KG1 (cell line): ENCODE data around the gene SCN5A.
"Not testable (repeated sequence)": the region's sequence is repeated elsewhere in the genome, so short reads cannot be mapped to it uniquely, and the experiment has no call there.

Experiments used
- DNase-seq: peaks from one replicate; lab custom pipeline; 2025; lab: John Stamatoyannopoulos, UW

SCN5A gene

DNA sequence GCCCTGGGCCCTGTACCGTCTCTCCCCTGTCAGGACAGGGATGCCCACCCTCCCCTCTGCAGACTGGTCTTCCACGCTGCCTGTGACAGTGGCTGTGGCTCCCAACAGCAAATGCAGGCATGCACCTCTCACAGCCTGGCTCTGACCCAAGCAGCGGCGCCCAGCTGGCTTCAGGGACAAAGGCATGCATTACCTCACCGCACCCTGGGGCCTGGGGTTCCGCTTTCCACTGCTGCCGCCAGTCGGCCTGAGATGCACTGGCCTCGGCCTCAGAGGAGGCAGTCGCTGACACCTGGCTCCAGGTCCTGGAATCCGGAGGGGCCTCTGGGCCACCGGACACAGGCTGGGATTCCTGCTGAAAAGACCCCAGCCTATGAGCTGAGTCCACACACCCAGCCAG, 70.3 kb downstream of the SCN5A start:
- DNase-seq = no peak

DNA sequence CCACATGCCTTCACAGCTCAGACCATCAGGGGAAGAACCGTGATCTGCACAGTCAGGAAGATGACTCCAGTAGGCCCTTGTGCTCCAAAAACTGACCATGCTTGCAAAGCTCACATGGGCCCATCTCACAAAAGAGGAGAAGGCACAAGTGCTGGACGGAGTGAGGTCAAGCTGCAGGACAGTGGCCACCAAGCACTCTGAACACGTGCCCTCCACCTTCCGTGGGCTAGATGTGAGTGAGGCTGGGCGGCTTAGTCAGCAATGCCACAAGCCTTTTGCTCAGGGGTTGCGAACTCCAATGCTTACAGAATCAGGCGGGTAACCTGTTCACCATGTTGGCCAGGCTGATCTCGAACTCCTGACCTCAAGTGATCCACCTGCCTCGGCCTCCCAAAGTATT, 70.9 kb downstream of the SCN5A start:
- no peak for DNase-seq

DNA sequence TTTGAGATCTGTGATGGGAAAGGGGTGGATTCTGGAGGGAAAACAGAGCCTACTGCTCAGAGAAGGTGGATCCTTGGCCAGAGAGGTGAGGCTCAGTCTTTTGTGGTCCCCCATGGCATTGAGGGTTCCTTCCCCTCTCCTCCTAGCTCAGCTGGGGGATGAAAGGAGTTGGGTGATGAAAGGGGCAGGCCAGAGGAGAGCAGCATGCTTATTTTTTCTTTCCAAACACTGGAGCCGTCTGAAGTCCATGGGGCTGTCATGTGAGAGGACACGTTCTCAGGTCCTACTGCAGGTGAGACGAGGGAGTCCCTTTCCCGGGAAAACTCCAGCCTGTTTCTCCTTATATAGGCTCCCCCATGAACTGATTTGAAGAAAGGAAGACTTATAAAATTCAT, 71.4 kb downstream of the SCN5A start:
- DNase-seq = no peak

DNA sequence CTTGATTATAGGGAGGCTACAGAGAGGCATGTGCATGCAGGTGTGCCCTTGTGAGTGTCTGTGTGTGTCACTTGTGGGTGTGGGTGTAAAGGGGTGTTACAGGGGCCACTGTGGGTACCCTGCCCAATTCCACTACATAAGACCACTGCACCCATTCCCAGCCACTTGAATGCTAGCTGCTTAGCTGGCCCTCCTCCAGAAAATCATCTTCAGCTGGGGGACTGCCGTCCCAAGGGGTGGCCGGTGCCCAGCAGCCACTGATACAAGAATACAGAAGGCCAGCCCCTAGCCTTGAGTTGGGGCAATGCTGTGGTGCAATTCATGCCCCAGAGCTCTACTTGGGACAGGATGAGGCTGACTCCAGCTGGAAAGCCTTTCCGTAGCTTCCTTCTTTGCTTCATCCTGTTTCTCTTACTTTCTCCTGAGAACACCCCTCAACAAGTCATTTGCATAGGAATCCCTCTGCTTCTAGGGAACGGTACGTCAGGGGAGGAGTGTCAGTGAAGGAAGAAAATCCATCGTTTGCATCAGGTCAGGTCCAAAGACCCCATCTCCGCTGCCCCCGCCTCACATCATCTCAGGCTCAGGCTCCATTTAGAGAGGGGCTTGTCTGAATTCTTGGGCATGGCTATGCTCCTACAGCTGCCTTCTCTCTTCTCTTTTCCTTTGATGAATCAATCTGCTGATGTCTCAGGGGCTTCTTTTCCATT, 72.0 kb downstream of the SCN5A start:
- DNase-seq = no peak

DNA sequence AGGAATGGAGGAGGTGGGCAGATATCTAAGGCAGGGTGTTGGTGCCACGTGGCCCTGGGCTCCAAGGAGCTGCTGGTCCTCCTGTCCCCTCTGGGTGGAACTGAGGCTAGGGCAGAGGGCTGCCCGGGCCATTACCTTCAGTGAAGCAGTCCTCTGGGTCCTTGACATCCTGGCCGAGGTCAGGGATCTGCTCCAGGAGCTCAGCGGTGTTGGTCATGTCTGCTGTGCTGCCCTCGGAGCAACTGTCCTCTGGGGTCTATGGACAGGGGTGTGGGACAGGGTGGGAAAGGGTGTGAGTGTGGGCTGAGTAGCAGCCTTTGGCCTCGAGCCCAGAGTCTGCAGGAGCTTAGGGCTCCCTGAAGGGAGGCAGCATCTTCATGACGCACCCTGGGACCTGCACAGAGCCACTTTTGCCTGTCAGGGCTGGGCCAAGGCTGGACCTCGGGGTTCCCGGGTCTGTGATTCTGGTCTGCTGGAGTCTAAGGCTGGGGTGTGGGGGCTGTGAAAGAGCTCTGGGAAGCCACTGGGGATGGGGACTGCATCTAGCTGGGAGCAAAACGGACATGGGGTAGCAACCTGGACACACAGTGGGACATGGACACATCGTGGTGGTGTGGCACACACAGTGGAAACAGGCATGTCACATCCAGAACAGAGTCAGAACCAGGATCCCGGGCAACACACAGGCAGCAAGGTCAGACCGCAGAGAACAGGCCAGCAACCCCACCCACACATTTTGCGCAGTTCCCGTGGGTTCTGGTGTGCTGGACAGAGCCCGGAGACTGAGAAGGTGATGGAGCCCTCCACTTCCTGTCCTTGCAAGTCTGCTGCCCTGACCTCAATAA, 72.7 kb downstream of the SCN5A start:
- no peak for DNase-seq

DNA sequence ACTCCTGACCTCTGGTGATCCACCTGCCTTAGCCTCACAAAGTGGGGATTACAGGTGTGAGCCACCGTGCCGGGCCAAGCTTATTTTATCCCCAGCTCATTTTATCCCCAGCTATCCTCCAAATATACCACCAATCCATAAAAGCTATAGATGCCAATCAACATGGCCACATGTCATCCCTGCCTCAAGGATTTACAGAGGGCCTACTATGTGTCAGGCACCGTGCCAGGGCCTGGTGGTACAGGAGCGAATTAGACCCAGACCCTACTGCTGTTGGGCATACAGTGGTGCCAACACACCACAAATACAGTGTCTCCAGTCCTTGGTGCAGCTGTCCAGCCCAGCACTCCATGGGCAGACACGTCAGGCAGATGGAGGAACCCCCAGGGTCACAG, 73.4 kb downstream of the SCN5A start:
- no peak for DNase-seq

DNA sequence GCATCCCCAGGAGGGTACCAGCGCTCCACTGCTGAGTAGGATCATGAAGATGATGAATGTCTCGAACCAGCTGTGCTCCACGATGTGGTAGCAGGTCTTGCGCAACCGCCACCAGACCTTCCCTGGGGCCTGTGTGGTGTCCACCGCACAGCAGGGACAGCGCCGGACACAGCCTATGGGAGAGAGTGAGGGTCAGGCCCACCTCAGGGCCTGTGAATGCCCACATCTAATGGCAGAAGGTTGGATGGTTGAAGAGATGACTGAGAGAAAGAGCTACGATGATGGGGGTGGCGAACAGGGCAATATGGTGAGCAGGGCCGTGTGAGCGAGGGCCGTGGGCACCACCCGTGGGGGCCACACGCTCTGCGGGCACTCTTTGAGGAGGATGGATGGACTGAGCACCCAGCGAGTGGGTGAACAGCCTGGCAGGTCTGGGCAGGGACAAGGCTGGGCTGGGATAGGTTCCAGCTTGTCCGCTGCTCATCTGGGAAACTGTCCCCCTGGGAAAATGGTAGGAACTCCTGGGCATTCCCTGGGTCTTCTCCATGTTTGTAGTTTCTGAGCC, 74.1 kb downstream of the SCN5A start:
- no peak for DNase-seq

DNA sequence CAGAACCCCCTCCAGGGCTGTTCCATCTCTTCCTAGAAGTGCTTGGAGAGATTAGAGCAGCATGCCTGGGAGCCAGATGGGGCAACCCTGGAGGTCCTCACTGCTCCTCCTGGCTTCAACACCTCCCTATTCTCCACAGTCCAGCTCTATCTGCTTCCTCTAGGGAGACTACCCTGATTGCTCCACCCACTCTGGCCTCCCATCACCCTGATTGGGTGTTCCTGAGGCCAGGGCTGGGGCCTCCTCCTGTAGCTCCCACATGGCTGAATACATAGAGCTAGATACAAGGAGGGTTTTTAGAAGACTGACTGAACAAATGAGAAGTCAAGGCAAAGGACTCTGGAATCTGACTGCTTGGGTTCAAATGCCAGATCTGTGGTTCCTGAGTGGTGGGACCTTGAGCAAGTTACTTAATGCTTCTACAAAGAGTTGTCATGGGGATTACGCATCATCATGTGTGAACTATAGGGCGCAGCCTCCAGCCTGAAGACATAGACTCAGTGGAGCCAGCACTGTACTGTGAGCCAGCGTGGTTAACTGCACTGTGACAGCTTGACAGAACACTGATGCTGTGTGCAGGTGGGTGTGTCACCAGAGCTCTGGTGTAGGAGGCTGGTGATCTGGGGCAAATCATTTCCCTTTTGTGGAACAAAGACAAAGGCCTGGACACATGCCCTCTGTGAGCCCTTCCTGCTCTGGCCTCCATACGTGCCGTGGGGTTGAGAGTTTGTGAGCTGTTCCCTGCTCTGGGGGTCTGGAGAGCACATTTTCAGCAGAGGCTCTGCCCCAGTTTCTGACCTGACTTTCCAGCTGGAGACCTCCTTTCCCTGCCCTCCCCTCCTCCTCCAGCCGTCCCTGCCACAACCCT, 74.8 kb downstream of the SCN5A start:
- no peak for DNase-seq

DNA sequence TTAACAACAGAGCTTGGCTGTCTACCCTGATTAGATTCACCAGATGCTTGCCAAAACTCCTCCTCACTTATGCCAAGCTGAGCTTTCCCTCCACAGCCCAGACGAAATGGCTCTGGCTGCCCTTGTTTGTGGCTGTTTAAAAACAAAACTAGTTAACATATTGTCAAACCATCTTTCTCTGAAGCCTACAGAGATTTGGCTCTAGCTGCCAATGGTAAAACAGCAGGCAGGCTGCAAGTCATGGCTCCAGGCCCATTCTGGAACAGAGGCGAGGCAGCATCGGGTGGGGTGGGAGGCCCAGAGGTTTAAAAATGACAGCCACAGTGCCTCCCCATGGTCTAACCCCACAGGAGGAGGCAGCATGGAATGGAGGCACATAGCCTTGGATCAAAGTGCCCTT, 75.9 kb downstream of the SCN5A start:
- DNase-seq = no peak

DNA sequence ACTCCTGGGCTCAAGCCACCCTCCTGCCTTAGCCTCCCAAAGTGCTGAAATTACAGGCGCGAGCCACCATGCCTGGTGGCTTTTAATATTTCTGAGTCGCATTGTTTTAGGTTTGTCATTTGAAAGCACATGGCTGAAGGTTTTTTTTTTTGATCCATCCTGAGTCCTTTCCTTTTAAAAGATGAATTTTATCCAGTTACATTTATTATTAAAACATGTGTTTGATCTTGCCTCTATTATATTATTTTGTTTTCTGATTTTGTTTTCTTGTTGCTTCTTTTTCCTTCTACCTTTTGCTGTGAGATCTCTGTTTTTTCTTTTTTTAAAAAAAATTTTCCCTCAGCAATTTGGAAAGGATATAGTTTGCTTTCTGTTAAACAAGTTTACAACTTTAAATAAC, 76.4 kb downstream of the SCN5A start:
- DNase-seq = no peak

DNA sequence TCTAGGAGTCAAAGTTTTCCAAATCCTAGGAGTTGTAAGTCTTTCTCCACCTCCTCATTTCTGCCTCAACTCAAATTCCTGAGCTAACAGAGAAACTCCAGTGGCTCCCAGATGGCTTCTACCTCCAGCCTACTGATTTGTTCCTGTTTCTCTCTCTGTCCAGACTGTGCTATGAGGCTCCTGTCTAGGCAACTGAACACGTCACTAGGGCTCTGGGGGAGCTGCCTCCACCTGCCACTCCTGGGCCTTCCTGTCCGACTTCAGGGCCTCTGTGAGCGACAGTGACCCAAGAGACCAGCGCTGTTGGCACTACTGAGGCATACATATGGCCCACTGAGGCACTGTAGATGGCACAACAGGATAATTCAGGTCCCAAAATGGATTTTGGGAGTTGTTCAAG, 82.0 kb downstream of the SCN5A start:
- no peak for DNase-seq

DNA sequence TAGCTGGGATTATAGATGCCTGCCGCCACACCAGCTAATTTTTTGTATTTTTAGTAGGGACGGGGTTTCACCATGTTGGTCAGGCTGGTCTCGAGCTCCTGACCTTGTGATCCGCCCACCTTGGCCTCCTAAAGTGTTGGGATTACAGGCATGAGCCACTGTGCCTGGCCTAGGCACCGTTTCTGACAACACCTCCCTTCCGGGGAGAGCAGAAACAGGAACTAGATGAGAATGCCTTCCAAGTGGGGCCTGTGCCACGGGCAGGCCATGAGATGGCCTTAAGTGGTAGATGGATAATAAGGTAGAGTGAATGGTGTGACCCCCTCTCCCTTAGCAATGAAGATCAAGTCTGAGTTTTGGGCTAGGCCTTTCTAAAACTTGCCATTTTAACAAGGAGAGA, 82.7 kb downstream of the SCN5A start:
- not testable (repeated sequence) for DNase-seq

DNA sequence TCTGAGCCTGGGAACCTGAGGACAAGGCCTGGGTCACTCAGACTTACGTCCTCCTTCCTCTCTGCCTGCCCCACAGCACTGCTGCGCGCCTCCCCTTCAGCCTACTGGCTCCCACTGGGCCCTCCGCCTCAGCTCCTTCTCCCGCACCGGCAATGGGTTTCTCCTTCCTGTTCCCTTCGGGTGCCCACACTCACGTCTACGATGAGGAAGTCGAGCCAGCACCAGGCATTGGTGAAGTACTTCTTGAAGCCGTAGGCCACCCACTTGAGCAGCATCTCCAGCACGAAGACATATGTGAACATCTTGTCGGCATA, 83.3 kb downstream of the SCN5A start:
- DNase-seq = no peak

DNA sequence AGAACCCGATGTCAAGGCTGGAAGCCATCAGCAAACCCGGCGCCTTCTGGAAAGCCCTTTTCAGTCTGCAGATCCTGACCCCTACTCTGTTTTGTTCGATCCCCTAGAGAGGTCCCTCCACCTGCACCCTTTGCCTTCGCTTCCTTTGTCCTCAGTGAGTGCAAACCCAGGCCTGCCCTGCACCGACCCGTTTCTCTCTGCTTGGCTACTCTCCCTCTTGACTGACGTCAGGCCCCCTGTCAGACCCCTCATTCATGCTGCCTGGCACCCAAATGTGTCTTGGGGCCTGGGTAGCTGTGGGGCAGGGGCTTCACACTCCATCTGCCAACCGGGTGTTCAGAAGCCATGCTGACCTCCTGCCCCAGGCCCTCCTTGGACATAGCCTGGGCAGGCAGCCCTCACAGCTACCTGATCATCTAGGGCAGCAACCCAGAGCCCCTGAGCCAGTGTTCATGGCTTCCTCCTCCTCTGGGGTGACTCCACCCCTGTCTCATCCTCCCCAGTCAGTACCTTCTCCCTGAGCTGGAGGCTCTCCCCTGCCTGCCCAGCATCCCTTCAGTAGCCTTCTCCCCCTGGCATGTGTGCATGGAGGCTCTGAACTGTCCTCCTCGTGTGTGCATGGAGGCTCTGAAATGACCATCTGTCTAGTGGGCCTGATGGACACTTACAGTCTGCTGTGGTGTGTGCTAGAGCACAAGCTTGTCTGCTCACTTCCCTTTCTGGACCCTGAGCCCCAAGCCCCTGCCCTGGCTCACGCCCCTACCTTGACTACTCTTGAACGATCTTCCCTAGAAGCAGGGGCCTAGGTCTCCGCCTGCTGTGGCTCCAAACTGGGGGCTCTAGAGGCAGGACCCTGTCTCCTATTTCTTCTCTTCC, 83.9 kb downstream of the SCN5A start:
- DNase-seq = no peak

DNA sequence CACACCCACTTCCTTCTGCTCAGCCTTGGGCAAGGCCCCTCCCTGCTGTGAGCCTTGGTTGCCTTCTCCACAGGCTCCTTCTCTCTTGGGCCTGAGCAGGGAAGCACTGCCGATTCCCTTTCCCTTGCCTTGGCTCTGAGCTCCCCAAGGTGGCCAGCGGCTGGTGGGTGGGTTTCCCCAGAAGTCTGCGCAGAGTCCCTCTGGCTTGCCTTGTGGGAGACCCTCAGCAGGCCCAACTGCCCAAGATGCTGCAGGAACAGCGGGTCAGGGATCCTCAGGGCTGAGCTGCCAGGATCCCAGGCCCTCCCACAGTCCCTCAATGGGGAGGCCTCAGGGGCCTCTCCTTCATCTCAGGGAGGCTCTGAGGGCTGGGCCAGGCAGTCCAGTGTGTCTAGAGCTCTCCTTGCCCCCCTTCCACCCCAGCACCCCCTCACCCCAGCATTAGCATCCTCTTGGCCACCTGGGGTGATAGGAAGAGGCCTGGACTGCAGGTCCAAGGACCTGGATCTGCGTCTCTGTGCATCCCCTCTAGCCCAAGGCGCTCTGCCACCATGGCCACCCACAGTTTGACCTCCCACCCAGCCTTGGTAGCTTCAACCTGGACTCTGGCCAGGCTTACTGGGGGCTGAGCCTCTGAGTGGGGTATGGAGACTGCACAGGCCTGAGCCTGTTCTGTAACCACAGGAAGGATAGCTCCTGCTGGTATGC, 84.7 kb downstream of the SCN5A start:
- DNase-seq = no peak

DNA sequence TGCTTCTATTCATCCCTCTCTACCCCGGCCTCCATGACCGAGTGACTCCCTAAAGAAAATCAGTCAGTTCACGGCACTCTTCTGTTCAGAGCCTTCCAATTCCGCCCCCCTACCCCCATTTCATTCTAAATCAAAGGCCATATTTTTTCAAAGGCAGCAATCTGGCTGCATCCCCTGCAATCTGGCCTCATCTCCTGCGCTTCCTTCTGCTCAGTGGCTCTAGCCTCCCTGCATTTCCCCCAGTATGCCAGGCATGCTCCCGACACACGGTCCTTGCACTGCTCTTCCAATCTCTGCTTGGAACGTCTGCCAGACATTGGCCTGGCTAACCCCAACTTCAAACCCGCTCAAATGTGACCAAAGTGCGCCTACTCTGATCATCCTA, 85.6 kb downstream of the SCN5A start:
- no peak for DNase-seq

DNA sequence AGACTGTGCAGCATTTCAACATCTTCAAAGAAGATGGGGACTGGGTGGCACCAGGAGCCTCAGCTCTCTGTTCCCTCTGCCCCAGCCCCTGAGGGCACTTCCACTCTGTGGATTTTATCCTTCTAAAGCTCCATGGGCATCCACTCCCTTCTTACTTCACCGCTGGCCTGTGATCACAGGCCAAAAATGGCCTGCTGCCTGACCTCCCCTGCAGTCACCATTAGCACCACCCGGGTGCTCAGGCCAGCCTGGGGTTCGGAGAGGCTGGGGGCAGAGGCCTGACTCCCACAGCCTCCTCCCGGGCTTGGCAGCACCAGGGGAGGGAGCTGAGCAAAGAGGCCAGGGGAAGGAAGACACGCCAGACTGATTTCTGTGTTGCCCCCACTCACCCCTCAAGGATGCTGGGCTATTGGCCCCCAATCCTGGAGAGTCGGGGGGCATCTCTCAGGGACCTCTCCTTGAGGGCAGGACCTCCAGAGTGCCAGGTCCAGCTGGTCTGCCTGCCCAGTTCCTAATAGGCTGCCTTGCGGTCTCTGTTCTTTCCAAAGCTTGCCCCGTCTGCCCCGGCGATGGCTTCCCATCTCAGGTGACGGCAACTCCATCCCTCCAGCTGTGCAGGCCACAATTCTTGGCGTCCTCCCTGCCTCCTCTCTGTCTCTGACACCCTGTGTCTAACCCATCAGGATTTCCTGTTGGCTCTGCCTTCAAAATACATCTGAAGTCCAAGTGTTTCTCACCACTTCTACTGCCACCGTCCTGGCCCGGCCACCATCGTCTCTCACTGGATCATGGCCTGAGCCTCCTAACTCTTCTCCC, 86.2 kb downstream of the SCN5A start:
- no peak for DNase-seq

DNA sequence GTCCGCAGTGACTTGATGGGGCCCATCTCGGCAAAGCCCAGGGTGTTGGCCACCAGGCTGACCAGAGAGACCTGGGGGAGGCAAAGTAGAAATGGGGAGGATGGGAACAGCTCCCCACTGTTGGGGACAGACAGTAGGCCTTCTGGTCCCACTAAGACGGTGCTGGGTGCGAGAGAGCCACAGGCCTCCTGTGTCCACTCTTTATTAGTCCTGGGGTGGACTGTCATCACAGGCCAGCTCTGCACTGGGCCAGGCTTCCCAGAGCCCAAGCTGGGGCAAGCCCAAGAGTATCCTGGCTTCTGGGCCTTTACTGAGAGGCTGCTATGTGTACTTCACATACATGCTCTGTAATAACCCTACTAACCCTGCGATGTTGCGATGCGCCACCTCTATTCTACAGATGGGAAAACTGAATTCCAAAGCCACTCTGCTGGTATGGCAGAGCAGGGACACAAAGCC, 87.0 kb downstream of the SCN5A start:
- no peak for DNase-seq

DNA sequence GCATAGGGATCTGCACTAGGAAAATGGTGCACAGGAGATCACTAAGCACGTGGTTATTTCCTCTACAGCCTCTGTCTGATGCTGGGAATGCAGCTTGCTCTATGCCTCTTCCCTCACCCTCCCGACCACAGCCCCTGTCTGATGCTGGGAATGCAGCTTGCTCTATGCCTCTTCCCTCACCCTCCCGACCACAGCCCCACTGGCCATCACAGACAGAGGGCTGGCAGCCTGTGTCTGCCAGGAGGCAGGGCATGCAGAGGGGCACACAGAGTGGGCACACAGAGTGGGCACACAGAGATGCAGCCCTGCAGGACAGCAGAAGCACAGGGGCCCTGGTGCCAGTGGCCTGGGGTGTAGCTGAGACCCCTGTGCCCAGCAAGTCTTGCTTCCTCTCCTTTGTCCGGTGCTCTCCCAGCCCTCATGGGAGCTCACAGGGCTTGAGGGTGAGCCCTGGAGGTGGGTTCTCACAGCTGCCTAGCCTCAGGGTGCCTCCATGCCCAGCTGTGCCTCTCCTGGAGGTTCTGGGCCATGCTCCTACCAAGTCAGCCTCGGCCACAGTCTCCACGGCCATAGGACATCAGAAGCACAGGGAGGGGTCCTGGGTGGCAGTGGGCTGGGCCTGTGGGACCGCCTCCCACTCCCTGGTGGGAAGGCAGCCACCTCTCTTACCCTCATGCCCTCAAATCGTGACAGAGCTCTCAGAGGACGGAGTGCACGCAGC, 87.6 kb downstream of the SCN5A start:
- DNase-seq = no peak
